Naive thymus-derived CD8-positive, alpha-beta T cell (primary cell): ENCODE data around the gene METTL26. TPM values are rescaled to one million over a fixed set of nuclear protein-coding genes. Genes with fewer than 3 reads are reported as not detected.
A peak's percentile ranks its signal among the peaks of the same experiment; 100 is the strongest.

ENCODE experiments used
- ATAC-seq, 2 donors: fragments of 150-1000 bp; cut with Tn5 transposase in 1 of 2; sonication (Bioruptor Pico), chemical (Tn5 transposase) in 1 of 2; 1 replicate in 1 of 2; 2 replicates in 1 of 2; pipeline ENCODE4 v1.10.0; 2021; ENCODE audit warnings: mild to moderate bottlenecking in 2 of 2, moderate library complexity in 2 of 2
- POLR2A ChIA-PET: fragments of 350-600 bp; sonication (Branson Sonifier 250); formaldehyde crosslinking; loops from one replicate; lab custom pipeline; 2021; ENCODE audit warnings: antibody characterized with exemption; lab: Charles Lee
- DNase-seq, 10 donors: peaks; one replicate each; pipeline versions ENCODE4 v3.0.0 to v3.0.0-alpha.2; 2020 to 2022
- H3K27ac Mint-ChIP-seq, 10 donors: one replicate each; pipeline ENCODE4 v1.8.0; 2020 to 2022; ENCODE audit warnings: mild to moderate bottlenecking in 10 of 10, mixed read lengths in 10 of 10, moderate library complexity in 4 of 10, inconsistent platforms in 1 of 10
- H3K27me3 Mint-ChIP-seq, 5 donors: one replicate each; pipeline ENCODE4 v1.8.0; 2021 to 2022; ENCODE audit warnings: mixed read lengths in 5 of 5
- H3K36me3 Mint-ChIP-seq, 3 donors: one replicate each; pipeline ENCODE4 v1.8.0; 2020 to 2022; ENCODE audit warnings: mixed read lengths in 3 of 3, mild to moderate bottlenecking in 2 of 3, inconsistent platforms in 1 of 3
- H3K4me1 Mint-ChIP-seq, 4 donors: one replicate each; pipeline ENCODE4 v1.8.0; 2021 to 2022; ENCODE audit warnings: mixed read lengths in 4 of 4
- H3K4me3 Mint-ChIP-seq, 10 donors: one replicate each; pipeline ENCODE4 v1.8.0; 2020 to 2022; ENCODE audit warnings: mild to moderate bottlenecking in 10 of 10, mixed read lengths in 10 of 10, moderate library complexity in 6 of 10, inconsistent platforms in 1 of 10
- H3K9me3 Mint-ChIP-seq, 9 donors: one replicate each; pipeline ENCODE4 v1.8.0; 2020 to 2022; ENCODE audit warnings: mixed read lengths in 9 of 9, mild to moderate bottlenecking in 3 of 9, inconsistent platforms in 1 of 9, moderate library complexity in 1 of 9
- polyA plus RNA-seq, 3 donors: library from polyadenylated mRNA; unstranded; fragments of 300-500 nt; fragmentation: Illumina TruSeq; gene quantifications; one replicate each; pipeline ENCODE4 v1.2.3, GENCODE V29; 2021
- total RNA-seq, 8 experiments: library from RNA in 2 of 8; stranded (reverse) in 2 of 8; gene quantifications; one replicate each; pipeline ENCODE4 v1.2.3 and lab custom pipeline; 2021 to 2026

Gene METTL26
- total and polyA plus RNA-seq, 5 experiments from 2014 or later: 69.2 to 98.4 (median 88.4) TPM

DNA sequence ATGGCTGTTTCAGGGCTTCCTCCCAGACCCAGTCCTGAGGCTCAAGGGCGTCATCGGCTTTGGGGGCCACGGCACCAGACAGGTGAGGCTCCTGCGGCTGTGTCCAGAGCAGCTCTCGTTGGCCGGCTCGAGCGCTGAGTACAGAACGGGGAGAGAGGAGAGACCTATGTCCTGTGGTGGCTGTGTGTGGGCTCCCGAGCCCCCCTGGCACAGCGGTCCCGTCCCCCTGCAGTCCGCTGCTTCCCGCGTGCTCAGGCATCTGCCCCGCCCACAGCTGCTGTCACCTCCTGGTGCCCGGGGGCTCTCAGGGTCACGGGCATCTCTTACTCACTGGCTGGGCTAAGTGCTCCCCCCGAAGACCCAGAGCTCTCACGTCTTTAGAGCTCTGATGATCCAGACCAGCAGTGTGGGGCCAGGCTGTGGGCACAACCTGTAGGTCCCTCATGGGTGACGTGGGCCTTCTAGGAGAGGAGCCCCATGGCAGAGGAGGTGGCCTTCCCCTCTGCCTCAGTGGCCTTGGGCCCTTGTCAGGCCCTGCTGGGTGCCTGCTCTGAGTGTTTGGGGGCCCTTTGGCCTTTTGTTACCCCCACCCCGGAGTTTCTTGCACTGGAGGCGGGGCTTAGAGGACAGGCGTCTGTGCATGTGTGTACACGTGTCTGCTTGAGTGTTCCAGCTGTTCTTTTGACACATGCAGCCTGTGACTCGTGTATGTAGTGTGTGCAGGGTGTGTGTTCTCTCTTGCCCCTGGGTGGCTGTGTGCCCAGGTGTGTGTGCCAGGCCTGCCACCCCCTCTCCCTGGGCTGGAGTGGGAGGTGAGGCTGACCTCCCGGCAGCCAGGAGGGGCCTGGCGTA lies 16.6 kb upstream of the METTL26 start:
- no peaks in the 10 kb centered on the region for H3K27me3 Mint-ChIP-seq
- H3K27ac Mint-ChIP-seq: no peak overlapping the region
- POLR2A ChIA-PET: interaction anchor here (1.0 kb wide), 1 partner anchor 9 kb away, joined by 3 read pairs; no protein-coding TSS in a partner anchor
- H3K4me3 Mint-ChIP-seq: peak overlapping the region in 2 of 10 donors; percentile 20 to 67
- no peak for DNase-seq
- ATAC-seq: no peak
- no peaks in the 10 kb centered on the region for H3K9me3 Mint-ChIP-seq
- peaks cover 0 to 14% (median 6%) of the 10 kb centered on the region in 4 donors for H3K4me1 Mint-ChIP-seq
- H3K36me3 Mint-ChIP-seq: no peaks in the 10 kb centered on the region

DNA sequence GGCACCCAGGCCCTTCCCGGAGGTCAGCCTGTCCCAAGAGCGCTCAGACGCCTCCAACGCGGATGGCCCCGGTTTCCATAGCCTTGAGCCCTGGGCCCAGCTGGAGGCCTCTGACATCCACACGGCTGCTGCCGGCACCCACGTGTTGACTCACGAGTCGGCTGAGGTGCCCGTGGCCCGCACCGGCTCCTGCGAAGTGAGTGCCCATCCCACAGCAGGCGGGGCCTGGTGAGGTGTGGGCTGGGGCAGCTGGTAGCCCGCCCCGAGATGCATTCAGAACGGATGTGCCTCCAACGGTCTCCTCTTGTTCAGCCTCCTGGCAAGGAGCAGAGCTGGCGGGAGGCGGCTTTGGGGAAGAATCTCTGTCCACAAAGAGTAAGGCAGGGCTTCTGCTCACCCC lies 15.7 kb upstream of the METTL26 start:
- POLR2A ChIA-PET: interaction anchor here (1.6 kb wide), 1 partner anchor 16 kb away, joined by 5 read pairs; the partner anchor contains the start of gene METTL26
- ATAC-seq: no peak
- no peak for DNase-seq
- no peaks in the 10 kb centered on the region for H3K36me3 Mint-ChIP-seq
- peaks cover 0 to 17% (median 6%) of the 10 kb centered on the region in 4 donors for H3K4me1 Mint-ChIP-seq
- no peak overlapping the region for H3K27ac Mint-ChIP-seq
- H3K4me3 Mint-ChIP-seq: no peak overlapping the region
- H3K27me3 Mint-ChIP-seq: no peaks in the 10 kb centered on the region
- no peaks in the 10 kb centered on the region for H3K9me3 Mint-ChIP-seq

DNA sequence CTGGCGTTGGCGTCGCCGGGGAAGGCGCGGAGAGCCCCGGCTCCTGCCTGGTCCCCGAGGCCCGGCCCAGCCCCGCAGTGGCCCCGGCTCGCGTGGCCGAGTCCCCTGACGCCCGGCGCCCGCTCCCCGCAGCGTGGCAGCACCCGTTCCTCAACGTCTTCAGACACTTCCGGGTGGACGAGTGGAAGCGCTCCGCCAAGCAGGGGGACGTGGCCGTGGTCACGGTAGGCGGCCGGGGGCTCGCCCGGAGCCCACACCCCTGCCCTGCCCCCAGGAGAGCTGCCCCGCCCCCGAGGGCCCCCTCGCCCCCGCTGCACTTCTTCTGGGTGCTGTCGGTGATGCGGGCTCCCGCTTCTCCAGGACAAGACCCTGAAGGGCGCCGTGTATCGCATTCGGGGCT lies 13.5 kb upstream of the METTL26 start:
- no peak for DNase-seq
- Mint-ChIP-seq H3K4me3 (peak overlapping the region; percentile 59 to 83 (median 69)), H3K36me3 (no peaks in the 10 kb centered on the region), H3K27ac (peak overlapping the region in 2 of 10 donors; percentile 40 to 59), H3K4me1 (peaks cover 1 to 23% (median 9%) of the 10 kb centered on the region in 4 donors), H3K27me3 (no peaks in the 10 kb centered on the region), H3K9me3 (no peaks in the 10 kb centered on the region)
- ATAC-seq: peak; percentile 4 to 25
- POLR2A ChIA-PET: interaction anchor here (0.6 to 3.2 kb wide), 12 partner anchors 10 to 66 kb away, joined by 3 to 25 read pairs (median 4); partner anchors contain the start of genes JMJD8, METRN, METTL26 and RHOT2

DNA sequence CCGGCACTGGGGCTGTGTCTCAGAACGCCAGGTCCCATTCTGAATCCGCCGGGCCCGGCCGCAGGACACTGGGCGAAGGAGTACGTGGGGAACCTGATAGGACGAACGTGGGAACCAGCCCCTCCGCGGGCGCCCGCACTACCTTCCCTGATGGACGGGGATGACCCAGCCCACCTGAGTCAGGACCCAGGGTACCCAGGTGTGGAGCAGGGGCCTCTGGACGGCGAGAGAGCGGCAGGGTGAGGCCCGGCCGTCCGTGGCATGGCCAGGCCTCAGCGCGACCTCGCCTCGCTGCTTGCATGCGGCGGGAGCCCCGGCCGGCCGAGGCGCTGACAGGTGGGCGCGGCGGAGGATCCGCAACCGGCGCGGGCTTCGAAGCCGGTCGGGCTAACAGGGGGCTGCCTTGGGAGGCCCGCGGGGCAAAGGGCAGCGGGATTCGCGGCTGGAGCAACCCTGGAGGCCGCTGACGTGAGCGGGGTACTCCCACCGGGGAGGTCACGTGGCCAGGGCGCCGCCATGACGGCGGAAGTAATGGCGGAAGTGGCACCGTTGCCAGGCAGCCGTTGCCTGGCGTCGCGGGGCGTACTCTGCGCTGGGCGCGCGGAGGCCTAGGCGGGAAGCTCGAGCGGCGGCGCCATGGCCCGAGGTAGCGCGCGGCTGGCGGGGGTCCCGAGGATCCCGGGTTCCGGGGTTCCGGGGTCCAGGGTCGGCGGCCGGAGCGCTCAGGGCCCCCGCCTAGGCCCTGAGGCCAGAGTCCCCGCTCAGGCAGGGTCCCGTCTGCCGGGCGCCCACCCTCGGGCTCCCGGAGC lies 12.9 kb upstream of the METTL26 start, which contains the start of gene WDR90:
WDR90 (plus strand) TSS at position 585 of the 809 bp plus-strand sequence; CDS start at position 637, 52 bp downstream.
- H3K27me3 Mint-ChIP-seq: no peaks in the 10 kb centered on the region
- no peaks in the 10 kb centered on the region for H3K36me3 Mint-ChIP-seq
- no peaks in the 10 kb centered on the region for H3K9me3 Mint-ChIP-seq
- peak within 1 kb of the TSS; percentile 68 to 85 (median 75) for H3K4me3 Mint-ChIP-seq
- DNase-seq (peak; percentile 88 to 95 (median 90)), ATAC-seq (peak; percentile 91 to 98)
- peak within 1 kb of the TSS in 8 of 10 donors; percentile 10 to 93 (median 84) for H3K27ac Mint-ChIP-seq
- peaks cover 8 to 29% (median 15%) of the 10 kb centered on the region in 4 donors for H3K4me1 Mint-ChIP-seq
- POLR2A ChIA-PET: interaction anchor here (0.6 to 3.2 kb wide), 15 partner anchors 9 to 332 kb away, joined by 3 to 25 read pairs (median 4); partner anchors contain the start of genes JMJD8, METRN, METTL26 and RHBDL1

DNA sequence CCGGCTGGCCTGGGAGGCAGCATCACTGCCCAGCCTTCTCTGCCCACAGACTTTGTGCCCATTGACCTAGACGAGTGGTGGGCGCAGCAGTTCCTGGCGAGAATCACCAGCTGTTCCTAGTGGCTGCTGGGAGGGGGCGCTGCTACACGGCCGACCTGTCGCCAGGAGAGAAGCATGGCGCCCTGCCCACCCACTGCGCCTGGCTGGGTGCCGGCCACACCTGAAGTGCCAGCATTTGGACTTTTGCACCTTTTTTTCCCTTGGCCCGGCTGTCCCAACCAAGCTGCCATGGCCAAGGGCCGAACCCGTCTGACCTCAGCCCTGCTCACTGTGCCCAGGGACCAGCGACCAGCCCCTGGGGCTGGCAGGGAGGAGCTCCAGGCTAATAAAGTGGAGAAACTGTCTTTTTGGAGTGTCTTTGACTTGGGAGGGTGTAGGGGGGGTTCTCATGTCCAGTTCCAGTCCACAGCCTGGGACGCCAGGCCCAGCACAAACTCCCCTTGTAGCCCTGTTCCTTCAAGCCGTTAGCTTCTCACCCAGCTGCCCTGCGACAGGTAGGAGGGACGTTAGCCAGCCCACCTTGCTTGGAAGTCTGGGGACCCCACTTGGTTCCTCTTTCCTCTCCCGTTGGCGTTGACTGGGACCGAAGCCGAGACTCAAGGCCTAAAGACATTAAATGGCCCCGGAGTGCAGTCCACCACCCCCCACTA lies 12.1 kb upstream of the METTL26 start:
- H3K27ac Mint-ChIP-seq: peak overlapping the region in 8 of 10 donors; percentile 10 to 93 (median 83)
- H3K4me1 Mint-ChIP-seq: peaks cover 10 to 32% (median 20%) of the 10 kb centered on the region in 4 donors
- ATAC-seq (no peak), DNase-seq (peak in 1 of 10 donors; percentile 24)
- H3K27me3 Mint-ChIP-seq: no peaks in the 10 kb centered on the region
- no peaks in the 10 kb centered on the region for H3K9me3 Mint-ChIP-seq
- H3K36me3 Mint-ChIP-seq: no peaks in the 10 kb centered on the region
- POLR2A ChIA-PET: interaction anchor here (1.2 to 3.2 kb wide), 6 partner anchors 10 to 60 kb away, joined by 3 to 25 read pairs (median 6); partner anchors contain the start of genes METTL26, RHBDL1 and RHOT2
- peak overlapping the region; percentile 68 to 85 (median 75) for H3K4me3 Mint-ChIP-seq

DNA sequence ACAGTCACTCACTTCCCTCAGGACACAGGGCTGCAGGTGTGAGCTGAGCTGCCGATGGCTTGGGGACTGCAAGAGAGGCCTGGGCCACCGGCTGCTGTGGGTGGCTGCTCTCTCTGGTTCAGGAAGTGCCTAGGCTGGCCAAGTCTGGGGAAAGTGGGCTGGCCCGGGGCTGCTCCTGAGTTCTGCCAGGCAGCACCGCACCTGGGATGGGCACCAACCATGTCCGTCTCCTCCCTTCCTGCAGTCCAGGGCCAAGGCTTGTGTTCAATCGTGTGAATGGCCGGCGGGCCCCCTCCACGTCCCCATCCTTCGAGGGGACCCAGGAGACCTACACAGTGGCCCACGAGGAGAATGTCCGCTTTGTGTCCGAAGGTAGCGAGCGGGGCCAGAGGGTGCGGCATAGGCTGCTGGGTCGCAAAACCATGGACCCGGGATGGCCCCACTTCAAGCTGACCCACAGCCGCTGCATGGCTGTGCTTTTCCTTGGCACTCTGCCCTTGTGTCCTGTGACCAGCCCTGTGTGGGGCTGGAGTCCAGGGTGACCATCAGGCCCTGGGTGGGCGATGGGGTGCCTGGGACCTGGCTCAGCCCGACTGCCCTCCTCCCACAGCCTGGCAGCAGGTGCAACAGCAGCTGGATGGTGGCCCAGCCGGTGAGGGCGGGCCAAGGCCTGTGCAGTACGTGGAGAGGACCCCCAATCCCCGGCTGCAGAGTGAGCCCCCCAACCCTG lies 11.2 kb upstream of the METTL26 start:
- H3K36me3 Mint-ChIP-seq: no peaks in the 10 kb centered on the region
- no peak overlapping the region for H3K27ac Mint-ChIP-seq
- no peak for ATAC-seq

DNA sequence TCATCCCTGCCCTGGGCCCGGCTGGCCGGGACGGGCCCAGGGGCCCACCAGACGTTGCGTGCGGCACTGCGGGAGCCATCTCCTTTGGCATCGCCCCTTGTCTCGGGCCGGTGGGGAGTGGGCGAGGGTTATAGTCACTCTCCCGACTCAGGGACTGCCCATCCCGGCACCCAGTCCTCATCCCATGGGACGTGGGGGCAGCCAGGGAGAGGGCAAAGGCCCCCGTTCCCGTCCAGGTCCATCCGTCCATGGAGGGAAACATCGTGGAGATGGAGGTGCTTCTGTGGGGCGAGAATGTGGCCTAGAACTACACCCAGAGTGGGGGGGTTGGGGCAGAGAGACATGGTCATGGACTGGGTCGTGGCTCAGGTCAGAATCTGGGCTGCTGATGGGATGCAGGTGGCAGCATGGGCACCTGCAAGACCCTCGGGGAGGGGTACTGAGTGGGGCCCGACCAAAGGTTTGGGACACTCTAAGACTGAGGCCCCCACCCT lies 10.6 kb upstream of the METTL26 start:
- Mint-ChIP-seq H3K4me3 (peak overlapping the region in 3 of 10 donors; percentile 19 to 22 (median 20)), H3K4me1 (peaks cover 10 to 38% (median 22%) of the 10 kb centered on the region in 4 donors), H3K36me3 (no peaks in the 10 kb centered on the region), H3K9me3 (no peaks in the 10 kb centered on the region), H3K27ac (peak overlapping the region in 1 of 10 donors; percentile 21), H3K27me3 (no peaks in the 10 kb centered on the region)
- ATAC-seq: no peak
- POLR2A ChIA-PET: interaction anchor here (0.6 to 1.1 kb wide), 2 partner anchors 10 to 31 kb away, joined by 3 read pairs; no protein-coding TSS in a partner anchor
- DNase-seq: no peak

More for the DNA sequence above, 11.2 kb upstream of the METTL26 start:
- DNase-seq: no peak
- POLR2A ChIA-PET: interaction anchor here (0.6 to 3.2 kb wide), 7 partner anchors 9 to 897 kb away, joined by 3 to 25 read pairs (median 4); partner anchors contain the start of genes METTL26 and RHBDL1
- H3K4me3 Mint-ChIP-seq: peak overlapping the region in 2 of 10 donors; percentile 19 to 22
- H3K4me1 Mint-ChIP-seq: peaks cover 10 to 38% (median 22%) of the 10 kb centered on the region in 4 donors
- no peaks in the 10 kb centered on the region for H3K9me3 Mint-ChIP-seq
- no peaks in the 10 kb centered on the region for H3K27me3 Mint-ChIP-seq

DNA sequence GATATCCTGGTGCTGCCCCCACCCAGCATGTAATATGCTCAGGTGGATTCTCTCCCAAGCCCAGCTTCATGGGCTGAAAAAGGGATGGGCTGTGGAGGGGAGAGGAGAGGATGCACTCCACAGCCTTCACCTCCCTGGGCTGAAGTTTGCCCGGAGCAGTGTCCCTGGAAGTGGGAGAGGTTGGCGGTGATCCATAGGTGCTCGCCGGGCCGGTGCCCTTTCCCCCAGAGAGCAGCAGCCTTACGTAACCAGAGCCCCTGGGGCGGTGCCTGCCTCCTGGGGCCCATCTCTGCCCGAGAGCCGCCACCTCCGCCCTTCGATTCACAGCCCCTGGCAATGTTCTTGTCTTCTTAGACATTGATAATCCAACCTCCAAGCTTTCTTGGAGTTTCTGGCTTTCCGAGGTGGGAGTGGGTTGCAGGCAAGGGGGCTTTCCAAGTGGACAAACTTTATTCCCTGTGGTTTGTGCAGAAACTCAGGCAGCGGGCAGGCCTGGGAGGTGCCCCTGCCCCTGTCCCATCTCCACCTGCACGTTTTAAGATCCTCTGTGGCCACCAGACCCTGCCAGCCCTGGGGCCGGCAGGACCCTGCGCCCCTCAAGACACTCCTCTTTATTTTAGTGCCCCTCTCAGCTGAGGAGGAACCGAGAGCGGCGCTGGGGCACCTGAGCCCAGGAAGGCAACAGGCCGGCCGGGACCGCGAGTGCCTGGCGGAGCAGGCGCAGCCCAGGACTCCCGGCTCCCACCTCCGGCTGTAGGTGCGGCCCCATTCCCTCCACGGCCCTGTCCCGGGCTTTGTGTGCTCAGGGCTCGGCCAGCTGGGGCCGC lies 10.0 kb upstream of the METTL26 start:
- Mint-ChIP-seq H3K27me3 (no peaks in the 10 kb centered on the region), H3K36me3 (no peaks in the 10 kb centered on the region), H3K4me3 (peak overlapping the region in 3 of 10 donors; percentile 14 to 29 (median 26)), H3K9me3 (no peaks in the 10 kb centered on the region), H3K27ac (peak overlapping the region in 1 of 10 donors; percentile 14), H3K4me1 (peaks cover 10 to 38% (median 22%) of the 10 kb centered on the region in 4 donors)
- DNase-seq (no peak), ATAC-seq (no peak)
- POLR2A ChIA-PET: interaction anchor here (1.1 kb wide), 1 partner anchor 9 kb away, joined by 3 read pairs; no protein-coding TSS in a partner anchor

DNA sequence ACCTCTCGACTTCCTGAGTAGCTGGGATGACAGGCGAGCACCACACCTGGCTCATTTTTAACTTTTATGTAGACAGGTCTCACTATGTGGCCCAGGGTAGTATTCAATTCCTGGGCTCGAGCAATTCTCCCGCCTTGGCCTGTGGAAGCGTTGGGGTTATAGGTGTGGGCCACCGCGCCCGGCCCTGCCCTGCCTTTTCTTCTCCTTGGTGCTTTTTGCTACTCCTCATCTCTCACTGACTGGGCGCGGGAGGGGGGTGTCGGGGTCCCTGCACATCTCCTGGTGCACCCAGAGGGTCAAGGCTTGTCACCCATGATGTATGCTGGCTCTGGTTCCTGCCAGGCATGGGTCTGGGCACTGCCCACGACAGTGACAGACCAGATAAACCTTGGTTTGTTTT lies 8.5 kb upstream of the METTL26 start:
- peak overlapping the region in 4 of 10 donors; percentile 31 to 75 (median 59) for H3K27ac Mint-ChIP-seq

DNA sequence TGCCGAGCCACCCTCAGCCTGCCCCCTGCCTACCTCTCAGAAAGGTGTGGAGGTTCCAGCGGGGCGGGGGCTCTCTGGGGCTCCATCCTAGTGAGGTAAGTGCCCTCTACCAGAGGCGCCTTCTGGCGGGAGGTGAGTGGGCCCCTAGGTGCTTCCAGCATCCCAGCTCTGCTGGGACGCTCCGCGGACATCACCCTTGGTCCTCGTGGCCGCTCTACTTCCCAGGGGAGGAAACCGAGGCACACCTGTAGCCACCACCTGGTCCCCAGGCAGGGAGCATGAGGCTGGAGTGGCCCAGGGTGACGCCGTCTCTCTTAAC lies 6.9 kb upstream of the METTL26 start:
- DNase-seq (no peak), ATAC-seq (no peak)
- Mint-ChIP-seq H3K27ac (peak overlapping the region in 2 of 10 donors; percentile 33 to 63), H3K27me3 (no peaks in the 10 kb centered on the region), H3K9me3 (no peaks in the 10 kb centered on the region), H3K36me3 (no peaks in the 10 kb centered on the region), H3K4me3 (peak overlapping the region; percentile 7 to 81 (median 68)), H3K4me1 (peaks cover 10 to 26% (median 18%) of the 10 kb centered on the region in 4 donors)
- POLR2A ChIA-PET: interaction anchor here (1.1 to 1.4 kb wide), 2 partner anchors 45 to 242 kb away, joined by 3 read pairs; no protein-coding TSS in a partner anchor

More for the DNA sequence above, 8.5 kb upstream of the METTL26 start:
- ATAC-seq: no peak
- peak overlapping the region in 8 of 10 donors; percentile 19 to 76 (median 68) for H3K4me3 Mint-ChIP-seq
- no peaks in the 10 kb centered on the region for H3K27me3 Mint-ChIP-seq
- POLR2A ChIA-PET: interaction anchor here (0.9 to 1.3 kb wide), 2 partner anchors 23 to 54 kb away, joined by 3 read pairs; partner anchors contain the start of genes RAB40C and RHOT2
- H3K9me3 Mint-ChIP-seq: no peaks in the 10 kb centered on the region
- H3K36me3 Mint-ChIP-seq: no peaks in the 10 kb centered on the region
- no peak for DNase-seq
- H3K4me1 Mint-ChIP-seq: peaks cover 10 to 33% (median 21%) of the 10 kb centered on the region in 4 donors
